D721Med (cell line): ENCODE data around the gene CPEB3.

Source experiments
- DNase-seq: peaks from one replicate; pipeline ENCODE4 v3.0.0; 2011; ENCODE audit warnings: low spot score; ENCODE audit not compliant: insufficient read length
- FAIRE-seq: peaks from 2 replicates; lab custom pipeline; 2011; peaks lifted over from hg19 to GRCh38; lab: Jason Lieb, UNC
- TF ChIP-seq, protein P1 (sequence below): IDR thresholded peaks from 2 replicates; pipeline ENCODE4 v1.5.1; 2012; ENCODE audit warnings: mild to moderate bottlenecking, control low read depth; ENCODE audit not compliant: insufficient read depth; ENCODE audit errors: missing control alignments

CPEB3 gene

DNA sequence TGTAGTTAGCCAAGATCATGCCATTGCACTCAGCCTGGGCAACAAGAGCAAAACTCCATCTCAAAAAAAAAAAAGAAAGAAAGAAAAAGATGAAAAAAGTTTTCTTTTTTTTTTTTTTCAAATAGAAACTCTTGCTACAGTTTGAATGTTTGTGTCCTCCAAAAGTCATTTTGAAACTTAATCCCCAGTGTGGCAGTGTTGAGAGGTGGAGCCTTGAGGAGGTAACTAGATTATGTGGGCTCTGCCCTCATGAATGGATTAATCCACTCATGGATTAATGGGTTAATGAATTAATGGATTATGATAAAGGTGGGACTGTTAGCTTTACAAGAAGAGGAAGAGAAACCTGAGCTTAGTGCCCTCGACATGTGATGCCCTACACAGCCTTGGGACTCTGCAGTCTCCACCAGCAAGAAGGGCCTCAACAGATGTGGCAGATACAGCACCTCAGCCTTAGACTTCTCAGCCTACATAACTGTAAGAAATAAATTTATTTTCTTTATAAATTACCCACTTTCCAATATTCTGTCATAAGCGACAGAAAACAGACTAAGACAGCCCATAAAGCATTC lies 25.1 kb downstream of the CPEB3 start:
- no peak for FAIRE-seq
- no peak for DNase-seq
- TF ChIP-seq, protein P1, sequence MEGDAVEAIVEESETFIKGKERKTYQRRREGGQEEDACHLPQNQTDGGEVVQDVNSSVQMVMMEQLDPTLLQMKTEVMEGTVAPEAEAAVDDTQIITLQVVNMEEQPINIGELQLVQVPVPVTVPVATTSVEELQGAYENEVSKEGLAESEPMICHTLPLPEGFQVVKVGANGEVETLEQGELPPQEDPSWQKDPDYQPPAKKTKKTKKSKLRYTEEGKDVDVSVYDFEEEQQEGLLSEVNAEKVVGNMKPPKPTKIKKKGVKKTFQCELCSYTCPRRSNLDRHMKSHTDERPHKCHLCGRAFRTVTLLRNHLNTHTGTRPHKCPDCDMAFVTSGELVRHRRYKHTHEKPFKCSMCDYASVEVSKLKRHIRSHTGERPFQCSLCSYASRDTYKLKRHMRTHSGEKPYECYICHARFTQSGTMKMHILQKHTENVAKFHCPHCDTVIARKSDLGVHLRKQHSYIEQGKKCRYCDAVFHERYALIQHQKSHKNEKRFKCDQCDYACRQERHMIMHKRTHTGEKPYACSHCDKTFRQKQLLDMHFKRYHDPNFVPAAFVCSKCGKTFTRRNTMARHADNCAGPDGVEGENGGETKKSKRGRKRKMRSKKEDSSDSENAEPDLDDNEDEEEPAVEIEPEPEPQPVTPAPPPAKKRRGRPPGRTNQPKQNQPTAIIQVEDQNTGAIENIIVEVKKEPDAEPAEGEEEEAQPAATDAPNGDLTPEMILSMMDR = no peak

DNA sequence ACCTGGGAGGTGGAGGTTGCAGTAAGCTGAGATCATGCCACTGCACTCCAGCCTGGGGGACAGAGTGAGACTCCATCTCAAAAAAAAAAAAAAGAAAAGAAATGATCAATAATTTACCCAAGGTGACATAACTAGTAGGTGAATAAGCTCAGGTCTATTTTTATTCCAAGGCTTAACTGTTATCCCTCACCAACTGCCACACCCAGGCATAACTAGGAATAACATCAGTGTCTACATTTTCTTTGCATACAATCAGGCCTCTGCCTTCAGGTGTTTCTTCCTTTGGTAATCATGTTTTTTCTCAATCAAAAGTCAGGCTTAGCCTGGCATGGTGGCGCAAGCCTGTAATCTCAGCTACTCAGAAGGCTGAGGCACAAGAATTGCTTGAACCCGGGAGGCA lies 26.6 kb downstream of the CPEB3 start:
- FAIRE-seq = no peak
- no peak for DNase-seq
- TF ChIP-seq, protein P1 = no peak

DNA sequence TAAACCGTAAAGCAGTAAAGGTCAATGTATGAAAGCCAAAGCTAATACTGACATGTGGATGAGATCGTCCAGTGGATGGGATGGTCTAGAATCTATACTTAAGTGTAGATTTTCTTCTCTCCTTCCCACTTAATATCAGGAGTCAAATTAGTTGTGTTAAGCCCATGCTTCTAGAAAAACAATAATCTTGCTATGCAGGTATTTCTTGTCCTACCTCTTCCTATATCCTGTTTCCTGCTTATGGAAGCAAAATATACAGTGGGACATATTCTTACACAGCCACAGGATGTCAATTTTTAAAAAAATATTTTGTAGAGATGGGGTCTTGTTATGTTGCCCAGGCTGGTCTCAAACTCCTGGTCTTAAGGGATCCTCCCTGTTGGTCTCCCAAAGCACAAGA lies 27.5 kb downstream of the CPEB3 start:
- TF ChIP-seq, protein P1 = no peak
- FAIRE-seq (no peak), DNase-seq (no peak)

DNA sequence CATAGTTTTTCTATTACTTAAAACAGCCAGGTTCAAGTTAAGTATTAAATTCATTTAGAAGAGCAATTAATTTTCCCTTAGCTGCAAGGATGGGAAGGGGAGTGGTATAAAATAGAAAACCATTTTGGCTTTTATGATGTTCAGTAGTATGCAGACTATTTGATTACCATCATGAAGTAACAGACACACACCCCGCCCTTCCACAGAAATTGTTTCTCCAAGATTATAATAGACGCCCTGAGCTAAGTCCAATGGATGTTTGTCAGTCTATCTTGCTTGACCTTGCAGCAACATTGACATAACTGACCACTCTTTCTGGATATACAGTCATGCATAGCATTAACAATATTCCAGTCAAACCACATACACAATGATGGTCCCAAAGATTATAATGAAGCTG lies 42.3 kb downstream of the CPEB3 start:
- FAIRE-seq = no peak

DNA sequence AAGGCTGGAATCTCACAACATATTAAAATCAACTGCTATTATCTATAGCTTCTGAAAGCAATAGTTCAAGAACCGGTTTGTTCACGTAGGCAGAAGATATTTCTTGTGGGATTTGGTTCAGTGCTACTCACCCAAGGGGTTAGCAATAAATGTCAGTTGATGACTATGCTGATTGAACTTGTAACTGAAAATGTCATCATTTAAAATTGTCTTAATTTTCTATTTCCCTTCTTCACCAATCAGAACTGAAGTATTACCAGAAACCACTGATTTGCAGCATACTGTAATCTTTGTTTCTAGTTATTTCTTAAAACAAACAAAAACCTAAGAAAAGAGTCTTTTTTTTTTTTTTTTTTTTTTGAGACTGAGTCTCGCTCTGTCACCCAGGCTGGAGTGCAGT lies 46.1 kb downstream of the CPEB3 start:
- TF ChIP-seq, protein P1 = no peak
- FAIRE-seq (no peak), DNase-seq (no peak)

More for the DNA sequence above, 42.3 kb downstream of the CPEB3 start:
- TF ChIP-seq, protein P1 = no peak
- DNase-seq = no peak

DNA sequence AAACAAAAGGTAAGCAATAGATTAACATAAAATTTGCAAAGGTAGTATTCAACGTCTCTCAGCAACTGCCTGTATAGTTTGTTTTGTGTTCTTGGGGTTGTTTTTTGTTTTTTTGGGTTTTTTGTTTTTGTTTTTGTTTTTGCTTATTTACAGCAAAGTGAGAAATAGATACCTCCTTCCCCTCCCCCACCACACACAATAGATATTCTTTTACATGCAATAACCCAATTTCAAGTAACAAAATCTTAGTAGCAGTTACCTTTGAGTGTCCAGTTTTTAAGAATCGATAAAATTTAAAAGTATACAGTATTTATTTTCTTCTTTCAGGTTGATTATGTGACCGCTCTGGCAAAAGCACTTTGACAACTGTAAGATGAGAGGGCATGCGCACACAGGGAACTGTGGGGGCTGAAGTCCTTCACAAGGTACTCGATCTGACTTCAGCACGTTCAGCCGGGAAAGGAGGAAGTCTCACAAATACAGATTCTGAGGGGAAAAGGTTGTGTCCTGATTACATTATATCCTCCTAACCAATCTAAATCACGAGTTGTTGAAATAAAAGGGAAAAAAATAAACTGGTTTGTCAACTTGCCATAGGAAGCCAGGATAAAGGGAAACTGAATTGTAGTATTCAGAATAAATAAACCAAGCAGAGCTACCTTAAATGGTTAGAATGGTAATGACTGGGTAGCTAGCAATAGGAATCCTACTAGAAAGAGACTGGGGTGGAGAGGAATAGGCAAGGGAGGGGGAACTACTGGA lies 47.8 kb downstream of the CPEB3 start:
- FAIRE-seq = peak; percentile 83

More for the DNA sequence above, 47.8 kb downstream of the CPEB3 start:
- no peak for DNase-seq
- TF ChIP-seq, protein P1 = no peak
